ENCODE measurements around the gene PBX1. TPM values are rescaled to one million over a fixed set of nuclear protein-coding genes. Genes with fewer than 3 reads are reported as not detected.
A peak's percentile ranks its signal among the peaks of the same experiment; 100 is the strongest.

The PBX1 gene
- total and polyA plus RNA-seq, 2 of the 4 experiments (the other 2 are of a cell fraction): 13.9 to 17.9 TPM

- H3K4me2 ChIP-seq (ENCODE audit: low read depth, low read length): no peak overlapping the region; the same call in 1 of the 2 replicates
- in situ Hi-C loops (cut with MboI; ENCODE audit: low sequenced_read_pairs): no loop called here
- H3K14ac ChIP-seq (replicated peaks; ENCODE audit: low read depth, low read length): no peak overlapping the region
- H2AK5ac ChIP-seq (ENCODE audit: low read depth, low read length): no peak overlapping the region
- H2BK5ac ChIP-seq (ENCODE audit: low read depth, low read length, poor library complexity, severe bottlenecking): no peak overlapping the region
- no peak overlapping the region for H3K18ac ChIP-seq (ENCODE audit: low read depth, low read length)
- dilution Hi-C loops (cut with HindIII; ENCODE audit: low sequenced_read_pairs, unreplicated experiment): no loop called here
- no peak overlapping the region for H4K91ac ChIP-seq (ENCODE audit: insufficient read depth, low read depth, low read length)
- H3K23ac ChIP-seq (ENCODE audit: low read depth, low read length): no peak overlapping the region
- WGBS, 2 experiments (ENCODE audit: extremely low coverage in 2 of 2, insufficient read length in 1 of 2): no CpG with 5 or more reads among the region's 1 CpG
- H3K9me3 ChIP-seq (ENCODE audit: control insufficient read depth, insufficient read depth, low read length): no peaks in the 10 kb centered on the region
- H4K8ac ChIP-seq (ENCODE audit: low read depth in 2 of 2, low read length in 2 of 2): no peak overlapping the region
- no peaks in the 10 kb centered on the region for H3K79me1 ChIP-seq (ENCODE audit: low read depth in 1 of 2, low read length in 2 of 2)
- intact Hi-C loops (cut with micrococcal nuclease): no loop called here
- no peak overlapping the region for H3K4ac ChIP-seq (ENCODE audit: low read depth, low read length)
- H2AK9ac ChIP-seq (replicated peaks; ENCODE audit: low read depth, low read length, poor library complexity): no peak overlapping the region
- ATAC-seq (ENCODE audit: low read depth) (peak; percentile 46; the same call in 1 of the 2 replicates), DNase-seq (no peak)
- no peaks in the 10 kb centered on the region for H3K27me3 ChIP-seq (ENCODE audit: control insufficient read depth, insufficient read depth, low read length)
- H3K4me1 ChIP-seq (ENCODE audit: control insufficient read depth, insufficient read depth, low read length): peaks cover 4% of the 10 kb centered on the region
- no peak overlapping the region for H3K9ac ChIP-seq (ENCODE audit: low read depth, low read length)
- no peak overlapping the region for H2BK20ac ChIP-seq (ENCODE audit: low read depth, low read length)
- CTCF ChIA-PET: interaction anchor here (0.6 kb wide), 1 partner anchor 95 kb away, joined by 5 read pairs; no protein-coding TSS in a partner anchor
- peaks cover 6% of the 10 kb centered on the region; the same call in 1 of the 2 replicates for H3K36me3 ChIP-seq (ENCODE audit: control insufficient read depth, insufficient read depth, low read length)
- no peak overlapping the region for H2AFZ ChIP-seq (replicated peaks; ENCODE audit: low read length, poor library complexity)
- TF ChIP-seq POLR2A (IDR thresholded peaks at IDR 0.05; ENCODE audit: low read depth, low read length) (no peak), FOS (IDR thresholded peaks at IDR 0.05; ENCODE audit: low read depth, low read length) (no peak), NFE2L2 (IDR thresholded peaks at IDR 0.05; ENCODE audit: low read depth, low read length) (no peak), CEBPB (IDR thresholded peaks at IDR 0.05; ENCODE audit: low read depth, low read length) (no peak), BHLHE40 (IDR thresholded peaks at IDR 0.05; ENCODE audit: low read depth, low read length) (no peak), USF2 (IDR thresholded peaks at IDR 0.05; ENCODE audit: low read depth, low read length) (no peak)
- H3K4me3 ChIP-seq (ENCODE audit: insufficient read depth, low read depth, low read length): no peak overlapping the region
- POLR2A ChIA-PET (ENCODE audit: unreplicated experiment): no interaction called here
- H3K56ac ChIP-seq (ENCODE audit: extremely low read depth, insufficient read depth, low read length): no peak overlapping the region
- H2BK15ac ChIP-seq (ENCODE audit: low read depth, low read length): no peak overlapping the region
- H2BK120ac ChIP-seq (ENCODE audit: low read depth, low read length): no peak overlapping the region
- H4K20me1 ChIP-seq (ENCODE audit: insufficient read depth, low read length): no peaks in the 10 kb centered on the region
- peaks cover 2% of the 10 kb centered on the region; the same call in 1 of the 2 replicates for H3K9me1 ChIP-seq (ENCODE audit: insufficient read depth, low read length)
- no peak overlapping the region for H4K5ac ChIP-seq (ENCODE audit: low read depth, low read length)
- no peak overlapping the region for H3K27ac ChIP-seq (ENCODE audit: insufficient read depth, low read length)
- BruUV-seq (replicated peaks): no TSS peak
Observed at GRCh38 chr1:164813776-164814175, 254.8 kb downstream of the PBX1 start.
